Stimulated activated CD4-positive, alpha-beta T cell treated with anti-CD3 and anti-CD28 coated beads, Interleukin-4, amount 100 ng/mL, for 4 hours (primary cell): Measurements from ENCODE around the gene CCDC77.

Experiments used
- DNase-seq, 2 experiments: peaks; one replicate each; pipeline ENCODE4 v3.0.0-alpha.2; 2020

The CCDC77 gene

GRCh38 chr12:454833-455232, 53.4 kb downstream of the CCDC77 start:
- DNase-seq = no peak

DNA sequence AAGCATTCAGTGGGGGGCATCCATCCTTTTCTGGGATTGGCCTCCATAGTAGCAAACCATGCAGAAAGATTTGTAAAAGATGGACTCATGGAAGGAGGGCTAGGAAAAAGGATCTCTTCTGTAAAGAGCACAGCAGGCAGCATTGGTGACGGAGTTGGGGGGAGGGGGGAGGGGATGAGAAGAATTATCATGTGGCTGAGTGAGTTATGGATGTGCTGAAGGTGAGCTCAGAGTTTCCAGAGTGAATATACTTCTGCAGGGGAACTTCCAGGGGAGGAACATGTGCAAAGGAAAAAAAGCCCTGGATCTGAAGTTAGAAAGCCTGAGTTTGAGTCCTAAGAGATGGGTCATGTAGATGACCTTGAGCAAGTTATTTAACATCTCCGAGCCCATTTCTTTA, 54.4 kb downstream of the CCDC77 start:
- DNase-seq = no peak

DNA sequence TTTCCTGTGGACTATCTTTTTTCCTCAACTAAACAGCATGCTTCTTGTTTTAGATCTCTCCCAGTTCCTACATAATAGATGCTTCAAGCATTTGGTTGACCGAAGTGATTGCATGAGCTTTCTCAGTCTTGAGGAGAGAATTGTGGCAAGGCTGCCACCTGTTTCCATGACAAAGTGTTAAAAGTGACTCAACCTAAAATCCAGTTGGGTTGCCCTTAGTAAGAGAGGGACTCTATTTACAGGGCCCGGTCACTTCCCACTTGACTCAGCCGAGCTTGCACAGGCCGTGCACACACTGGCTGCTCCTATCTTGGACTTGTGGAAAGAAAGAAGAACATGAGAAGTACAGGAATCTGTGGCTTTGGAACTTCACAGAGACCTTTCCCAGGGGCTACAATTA, 56.2 kb downstream of the CCDC77 start:
- no peak for DNase-seq

DNA sequence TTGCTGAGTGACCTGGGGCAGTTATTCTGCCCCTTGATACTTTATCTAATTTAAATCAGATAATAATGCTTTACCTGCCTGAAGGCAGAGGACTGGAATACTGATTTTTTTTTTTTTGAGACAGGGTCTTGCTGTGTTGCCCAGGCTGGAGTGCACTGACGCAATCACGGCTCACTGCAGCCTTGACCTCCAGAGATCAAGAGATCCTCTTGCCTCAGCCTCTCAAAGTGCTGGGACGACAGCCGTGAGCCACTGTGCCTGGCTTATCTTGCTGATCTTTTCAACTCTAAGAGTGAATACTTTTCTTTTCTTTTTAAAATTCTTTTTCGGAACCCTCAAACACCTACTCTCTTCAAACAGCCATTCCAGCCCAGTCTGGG, 57.6 kb downstream of the CCDC77 start:
- no peak for DNase-seq

DNA sequence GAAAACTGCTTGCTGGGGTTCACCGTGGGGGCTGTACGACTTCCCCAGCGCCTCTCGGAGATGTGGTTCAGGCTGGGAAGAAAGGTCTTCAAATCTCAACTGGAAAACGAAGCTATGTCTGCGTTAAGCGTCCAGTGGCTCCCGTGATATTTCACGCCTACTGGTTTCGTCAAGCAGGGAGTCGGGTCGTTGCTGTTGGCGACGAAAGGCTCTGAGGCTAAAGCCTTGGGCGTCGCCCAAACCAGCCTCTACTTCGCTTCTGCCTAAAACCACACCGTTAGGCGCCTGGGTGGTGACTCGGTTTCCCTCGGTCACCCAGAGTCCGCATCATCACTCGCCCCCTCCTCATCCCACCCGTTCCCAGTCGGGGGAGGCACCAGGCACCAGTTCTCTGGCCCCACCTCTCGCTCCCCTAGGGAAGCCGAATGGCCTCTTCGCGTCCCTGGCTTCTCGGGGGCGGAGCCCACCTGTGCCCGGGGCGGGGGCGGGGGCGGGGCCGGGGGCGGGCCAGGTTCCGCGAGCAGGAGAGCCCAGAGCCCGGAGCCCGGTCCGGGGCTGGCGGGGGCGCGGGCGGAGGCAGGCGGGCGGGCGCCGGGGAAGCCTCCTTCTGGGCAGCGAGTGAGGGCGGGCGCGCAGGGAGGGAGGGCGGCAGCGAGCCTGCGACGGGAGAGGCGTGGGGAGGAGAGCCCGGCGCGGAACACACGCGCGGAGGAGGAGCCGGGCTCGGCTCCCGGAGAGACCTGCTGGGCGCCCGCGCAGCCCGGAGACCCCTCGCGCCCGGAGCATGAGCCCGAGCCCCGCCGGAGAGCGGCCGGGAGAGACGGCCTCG, 58.2 kb downstream of the CCDC77 start, which contains the start of gene B4GALNT3:
B4GALNT3 (plus strand) TSS at position 510 of the 829 bp plus-strand sequence. CDS start 438 bp downstream, outside the sequence.
- peak; percentile 35 to 39 for DNase-seq

- DNase-seq = peak; percentile 15 to 35
These were observed 59.1 kb downstream of the CCDC77 start for GRCh38 chr12:460261-461230.

DNA sequence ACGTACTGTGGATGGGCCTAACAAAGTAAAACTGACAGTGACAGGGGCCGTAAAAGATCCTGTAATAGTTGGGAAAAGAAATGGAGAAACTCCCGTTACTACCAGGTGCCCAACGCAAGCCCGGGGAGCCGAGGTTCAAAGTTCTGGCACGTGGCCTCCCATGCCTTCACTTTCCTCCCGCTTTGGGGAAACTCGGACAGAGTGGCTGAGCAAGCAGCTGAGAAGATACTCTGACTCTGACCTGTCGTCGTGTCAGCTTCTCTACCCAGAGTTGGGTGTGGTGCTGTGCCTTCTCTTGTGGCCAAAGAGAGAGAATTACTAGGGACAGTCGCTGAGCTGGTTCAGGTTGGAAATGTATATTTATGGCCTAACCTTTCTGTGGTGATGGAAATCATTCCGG, 60.0 kb downstream of the CCDC77 start:
- DNase-seq = no peak

DNA sequence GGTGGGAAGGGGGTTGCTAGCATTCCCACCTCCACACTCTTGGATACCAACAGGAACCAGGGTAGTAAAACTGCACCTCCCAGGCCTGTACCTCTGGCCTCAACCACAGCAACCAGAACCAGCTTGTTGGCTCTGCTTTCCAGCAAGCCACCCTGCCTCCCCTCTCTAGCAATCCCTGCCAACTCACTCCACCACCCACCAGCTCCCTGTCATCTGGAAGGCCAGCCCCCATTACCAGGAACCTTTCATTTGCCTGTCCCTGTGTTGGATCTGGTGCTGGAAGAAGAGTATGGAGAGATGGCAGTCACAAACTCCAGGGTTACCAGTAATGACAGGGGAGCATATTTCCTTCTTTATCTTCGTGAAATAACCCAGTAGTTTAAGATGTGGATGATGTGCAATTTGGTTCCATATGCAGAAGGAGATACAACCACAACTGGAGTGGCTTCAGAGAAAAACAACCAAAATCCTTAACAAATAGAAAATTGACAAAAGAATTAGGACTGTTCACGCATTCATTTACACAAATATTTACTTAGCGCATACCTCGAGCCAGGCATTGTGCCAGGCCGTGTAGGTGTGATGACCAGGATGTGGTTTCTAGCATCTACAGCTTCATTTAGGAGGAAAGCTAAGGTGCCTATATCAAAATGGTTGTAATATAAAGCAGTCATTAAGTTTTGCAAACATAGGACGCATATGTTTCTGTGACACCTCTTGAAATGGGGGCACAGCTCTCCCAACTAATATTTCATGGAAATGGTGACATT, 61.7 kb downstream of the CCDC77 start:
- no peak for DNase-seq

- DNase-seq = no peak
These were observed 63.2 kb downstream of the CCDC77 start for GRCh38 chr12:464484-465267.

GRCh38 chr12:466039-466438, 64.6 kb downstream of the CCDC77 start:
- no peak for DNase-seq

- no peak for DNase-seq
These were observed 65.3 kb downstream of the CCDC77 start for GRCh38 chr12:466762-467161.

DNA sequence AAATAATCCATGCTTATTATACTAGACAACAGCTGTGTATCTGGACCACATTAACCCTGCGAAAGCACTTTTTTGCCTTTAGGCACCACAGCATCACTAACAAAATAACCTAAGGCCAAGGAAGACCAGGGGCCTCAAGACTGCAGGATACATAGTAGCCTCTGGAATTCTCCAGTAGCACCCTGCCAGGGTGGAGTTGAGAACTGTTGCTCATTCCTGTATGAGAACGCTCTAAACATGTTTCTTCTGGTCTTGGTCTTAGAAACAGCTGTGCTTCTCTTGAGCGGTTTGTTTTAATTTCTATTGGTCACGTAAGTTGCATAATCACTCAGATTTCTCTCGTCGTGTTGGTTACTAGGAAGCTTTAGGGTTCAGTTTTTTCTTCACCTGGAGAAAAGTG, 66.1 kb downstream of the CCDC77 start:
- no peak for DNase-seq

GRCh38 chr12:468671-469389, 67.4 kb downstream of the CCDC77 start:
- no peak for DNase-seq

DNA sequence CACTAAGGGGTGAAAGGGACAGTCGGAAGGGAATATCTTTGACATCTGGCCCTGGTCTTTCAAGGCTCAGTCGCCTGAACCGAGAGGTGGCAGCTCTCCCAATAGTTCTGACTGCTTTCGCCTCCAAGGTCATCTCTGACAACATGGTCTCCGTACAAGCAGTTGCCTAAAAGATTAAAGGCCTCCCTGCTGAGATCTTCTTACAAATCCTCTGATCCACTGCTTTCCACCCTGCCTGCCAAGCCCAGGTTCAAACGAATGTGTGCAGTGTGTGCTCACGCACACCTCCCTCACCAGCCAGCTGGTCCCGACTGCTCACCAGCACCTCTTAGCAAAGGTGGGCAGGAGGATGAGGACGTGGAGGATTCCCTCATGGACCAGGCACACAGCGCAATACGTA, 68.7 kb downstream of the CCDC77 start:
- no peak for DNase-seq

DNA sequence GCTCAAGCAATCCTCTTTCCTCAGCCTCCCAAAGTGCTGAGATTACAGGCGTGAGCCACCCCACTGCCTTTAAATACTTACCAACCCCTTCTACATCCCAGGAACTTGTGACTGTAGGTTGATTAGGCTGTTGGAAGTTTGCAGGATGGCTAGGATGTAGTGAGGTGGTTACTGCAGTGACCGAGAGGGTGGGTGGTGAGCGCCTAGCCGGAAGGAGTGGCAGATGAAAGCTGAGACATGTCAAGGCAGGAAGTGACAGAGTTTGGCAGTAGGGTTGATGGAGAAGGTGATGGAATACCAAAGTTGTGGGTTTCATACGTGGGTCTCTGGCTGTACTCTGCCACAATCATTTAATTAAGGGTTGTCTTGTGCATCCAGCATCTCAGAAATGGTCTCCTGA, 71.8 kb downstream of the CCDC77 start:
- DNase-seq = no peak

DNA sequence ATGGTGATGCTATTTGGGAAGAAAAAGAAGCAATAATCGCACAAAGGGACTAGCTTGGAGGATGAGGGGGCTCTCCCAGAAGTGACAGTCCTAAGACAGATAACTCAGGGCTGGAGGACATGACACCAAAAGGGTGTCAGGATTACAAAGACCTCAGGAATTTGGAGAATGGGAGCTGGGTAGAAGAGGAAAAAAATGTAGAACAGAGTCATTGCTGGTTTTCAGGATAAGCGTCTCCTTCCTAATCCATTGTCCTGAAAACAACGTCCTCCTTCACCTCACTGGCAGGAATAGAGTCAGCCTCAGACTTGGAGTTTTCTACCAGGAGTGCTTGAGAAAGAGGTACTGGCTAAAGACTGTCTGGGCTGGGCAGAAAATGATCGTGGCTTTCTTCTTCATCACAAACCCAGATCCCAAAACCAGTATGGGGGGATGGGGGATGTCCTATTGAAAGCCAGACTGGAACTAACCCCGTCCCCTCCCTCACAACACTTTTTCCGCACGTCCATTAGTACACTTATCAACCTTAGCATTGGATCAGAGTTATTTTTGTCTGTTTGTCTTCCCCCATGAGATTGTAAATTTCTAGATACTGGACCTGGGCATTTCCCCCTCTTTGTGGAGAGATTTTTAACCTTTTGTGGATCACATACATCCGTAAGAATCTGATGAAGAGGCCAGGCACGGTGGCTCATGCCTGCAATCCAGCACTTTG, 72.6 kb downstream of the CCDC77 start:
- DNase-seq = no peak

GRCh38 chr12:475286-475685, 73.8 kb downstream of the CCDC77 start:
- no peak for DNase-seq

- no peak for DNase-seq
These were observed 77.7 kb downstream of the CCDC77 start for GRCh38 chr12:479161-479560.

- DNase-seq = no peak
These were observed 79.7 kb downstream of the CCDC77 start for GRCh38 chr12:480831-481816.
